Naive B cell (primary cell): ENCODE data around the gene MRPS2. TPM values are rescaled to one million over a fixed set of nuclear protein-coding genes. Genes with fewer than 3 reads are reported as not detected.
A peak's percentile ranks its signal among the peaks of the same experiment; 100 is the strongest.
"Not testable (repeated sequence)": the region's sequence is repeated elsewhere in the genome, so short reads cannot be mapped to it uniquely, and the experiment has no call there.

Experiments
- ATAC-seq, 2 donors: fragments of 150-1000 bp; cut with Tn5 transposase; 2 replicates each; pipeline ENCODE4 v1.10.0; 2021; ENCODE audit warnings: low read depth in 2 of 2, mild to moderate bottlenecking in 2 of 2, moderate library complexity in 2 of 2
- DNase-seq: peaks from one replicate; pipeline ENCODE4 v3.0.0; 2022
- H3K27ac Mint-ChIP-seq, 6 donors: one replicate each; pipeline ENCODE4 v1.8.0; 2020 to 2022; ENCODE audit warnings: mild to moderate bottlenecking in 6 of 6, mixed read lengths in 6 of 6, moderate library complexity in 5 of 6, inconsistent platforms in 2 of 6
- H3K27me3 Mint-ChIP-seq, 3 donors: one replicate each; pipeline ENCODE4 v1.8.0; 2021 to 2022; ENCODE audit warnings: mixed read lengths in 3 of 3, mild to moderate bottlenecking in 1 of 3
- H3K36me3 Mint-ChIP-seq, 2 donors: one replicate each; pipeline ENCODE4 v1.8.0; 2020 to 2022; ENCODE audit warnings: mixed read lengths in 2 of 2, inconsistent platforms in 1 of 2, mild to moderate bottlenecking in 1 of 2
- H3K4me1 Mint-ChIP-seq, 3 donors: one replicate each; pipeline ENCODE4 v1.8.0; 2020 to 2022; ENCODE audit warnings: mixed read lengths in 3 of 3, inconsistent platforms in 1 of 3, mild to moderate bottlenecking in 1 of 3, moderate library complexity in 1 of 3
- H3K4me3 Mint-ChIP-seq, 8 donors: one replicate each; pipeline ENCODE4 v1.8.0; 2020 to 2022; ENCODE audit warnings: mild to moderate bottlenecking in 8 of 8, mixed read lengths in 8 of 8, moderate library complexity in 8 of 8, inconsistent platforms in 2 of 8
- H3K9me3 Mint-ChIP-seq, 7 donors: one replicate each; pipeline ENCODE4 v1.8.0; 2020 to 2022; ENCODE audit warnings: mixed read lengths in 7 of 7, mild to moderate bottlenecking in 5 of 7, inconsistent platforms in 2 of 7, moderate library complexity in 1 of 7
- polyA plus RNA-seq, 6 donors: library from polyadenylated mRNA; unstranded; fragments of 300-500 nt; fragmentation: Illumina TruSeq; gene quantifications; one replicate each; pipeline ENCODE4 v1.2.3, GENCODE V29; 2021; ENCODE audit warnings: low read depth in 6 of 6

The MRPS2 gene
- polyA plus RNA-seq, 6 donors from 2014 or later: 41.5 to 57.9 (median 45.5) TPM

GRCh38 chr9:135506327-135507103, 6.0 kb downstream of the MRPS2 start:
- no peak for DNase-seq
- no peak overlapping the region for H3K4me3 Mint-ChIP-seq
- no peak for ATAC-seq

DNA sequence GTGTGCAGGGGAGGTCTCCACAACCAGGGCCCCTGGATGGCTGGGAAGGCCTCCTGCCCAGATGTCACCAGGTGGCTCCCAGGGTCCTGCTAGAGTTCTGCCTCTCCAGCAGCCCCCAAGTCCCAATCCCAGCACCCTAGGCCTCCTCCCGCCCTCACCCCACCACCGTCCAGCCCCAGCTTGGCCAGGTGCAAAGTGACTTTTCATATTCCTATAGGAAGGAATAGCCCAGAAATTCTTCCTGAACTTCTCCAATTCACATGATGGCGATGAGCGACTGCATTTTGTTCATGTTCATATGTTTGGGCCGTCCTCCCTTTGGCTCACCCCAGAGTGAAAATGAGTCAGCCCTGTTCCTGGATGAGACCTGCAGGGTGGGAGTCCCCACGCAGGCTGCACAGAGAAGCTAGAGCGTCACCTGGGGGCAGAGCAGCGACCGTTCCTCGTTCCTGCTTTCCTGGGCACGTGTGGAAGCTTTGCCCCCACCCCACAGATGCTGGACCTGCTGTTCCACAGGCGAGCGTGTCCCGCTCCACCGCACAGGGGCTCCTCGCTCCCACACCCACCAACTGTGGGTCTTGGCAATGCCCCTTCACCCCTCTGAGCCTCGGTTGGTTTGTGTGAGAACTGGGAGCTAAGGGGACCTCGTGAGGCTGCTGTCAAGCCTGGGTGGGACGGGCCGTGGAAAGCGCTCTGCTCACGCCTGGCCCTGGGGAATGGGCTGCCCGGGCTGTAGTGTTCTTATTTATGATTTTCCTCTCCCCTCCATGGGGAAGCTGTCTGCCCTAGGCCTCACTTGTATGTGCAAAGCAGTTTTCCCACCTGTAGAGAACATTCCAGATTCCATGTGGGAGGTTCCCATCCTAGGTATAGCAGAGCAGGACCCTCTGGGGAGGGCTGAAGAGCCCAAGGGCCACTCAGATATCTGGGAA, 6.9 kb downstream of the MRPS2 start:
- Mint-ChIP-seq H3K36me3 (peaks cover 10 to 30% of the 10 kb centered on the region in 2 donors), H3K4me1 (peaks cover 7 to 26% (median 11%) of the 10 kb centered on the region in 3 donors), H3K4me3 (no peak overlapping the region), H3K9me3 (peaks cover 11 to 32% (median 13%) of the 10 kb centered on the region in 7 donors), H3K27me3 (peaks cover 0 to 13% (median 6%) of the 10 kb centered on the region in 3 donors), H3K27ac (no peak overlapping the region)
- no peak for ATAC-seq
- no peak for DNase-seq

More at GRCh38 chr9:135506327-135507103, 6.0 kb downstream of the MRPS2 start:
- H3K36me3 Mint-ChIP-seq: peaks cover 10 to 30% of the 10 kb centered on the region in 2 donors
- H3K4me1 Mint-ChIP-seq: peaks cover 15 to 35% (median 19%) of the 10 kb centered on the region in 3 donors
- H3K27ac Mint-ChIP-seq: no peak overlapping the region
- peaks cover 11 to 32% (median 13%) of the 10 kb centered on the region in 7 donors for H3K9me3 Mint-ChIP-seq
- H3K27me3 Mint-ChIP-seq: peaks cover 0 to 11% (median 4%) of the 10 kb centered on the region in 3 donors

DNA sequence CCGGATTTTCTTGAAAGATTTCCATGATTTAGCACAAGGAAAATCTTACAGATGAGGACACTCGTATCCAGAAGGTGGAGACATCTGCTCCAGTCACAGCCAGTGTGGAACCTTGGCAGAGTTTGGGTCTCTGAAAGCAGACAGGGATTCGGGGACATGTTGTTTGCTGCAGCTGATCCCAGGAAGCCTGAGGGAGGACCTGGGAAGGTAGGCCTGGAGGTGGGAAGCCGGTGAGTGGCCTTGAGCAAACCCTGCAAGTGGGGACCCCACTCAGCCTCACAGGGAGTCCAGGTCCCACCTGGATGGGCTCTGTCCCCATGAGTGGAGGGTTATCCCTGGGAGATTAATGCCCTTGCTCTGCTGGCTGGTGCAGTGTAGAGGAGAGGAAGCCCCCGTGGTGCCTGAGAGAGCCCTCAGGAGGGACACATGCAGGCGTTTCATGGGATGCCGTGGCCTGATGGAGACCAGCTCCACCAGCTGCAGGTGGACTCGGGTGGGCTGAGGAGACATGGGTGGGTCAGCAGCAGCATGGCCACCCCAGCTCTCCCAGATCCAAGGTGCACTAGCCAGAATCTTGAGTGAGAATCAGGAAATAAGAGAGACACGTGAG, 7.8 kb downstream of the MRPS2 start:
- Mint-ChIP-seq H3K9me3 (peaks cover 11 to 32% (median 13%) of the 10 kb centered on the region in 7 donors), H3K27ac (no peak overlapping the region), H3K36me3 (peaks cover 10 to 30% of the 10 kb centered on the region in 2 donors), H3K27me3 (peaks cover under 1 to 19% (median 12%) of the 10 kb centered on the region in 3 donors), H3K4me1 (peaks cover 4 to 17% (median 7%) of the 10 kb centered on the region in 3 donors), H3K4me3 (peak overlapping the region in 1 of 8 donors; percentile 62)
- no peak for DNase-seq
- ATAC-seq: no peak

DNA sequence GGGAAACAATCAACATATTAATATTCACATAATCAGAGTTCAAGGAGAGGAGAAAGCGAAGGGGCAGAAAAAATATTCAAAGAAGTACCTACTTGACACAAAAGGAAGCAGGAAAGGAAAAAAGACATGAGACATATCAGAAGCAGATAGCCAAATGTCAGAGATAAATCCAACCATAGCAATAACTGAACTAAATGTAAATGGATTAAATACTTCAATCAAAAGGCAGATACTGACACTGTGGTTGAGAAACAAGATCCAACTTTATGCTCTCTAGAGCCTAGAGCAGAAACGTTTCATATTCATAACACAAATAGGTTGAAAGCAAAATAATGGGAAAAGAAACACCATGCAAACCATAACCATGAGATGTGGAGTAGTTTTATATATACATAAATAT, 9.0 kb downstream of the MRPS2 start:
- peaks cover 10 to 29% of the 10 kb centered on the region in 2 donors for H3K36me3 Mint-ChIP-seq
- H3K4me1 Mint-ChIP-seq: peaks cover 3 to 8% (median 4%) of the 10 kb centered on the region in 3 donors
- H3K9me3 Mint-ChIP-seq: peaks cover 11 to 32% (median 13%) of the 10 kb centered on the region in 7 donors
- peaks cover 7 to 19% (median 12%) of the 10 kb centered on the region in 3 donors for H3K27me3 Mint-ChIP-seq
- ATAC-seq (no peak), DNase-seq (no peak)
- H3K27ac Mint-ChIP-seq: no peak overlapping the region
- no peak overlapping the region for H3K4me3 Mint-ChIP-seq

- Mint-ChIP-seq H3K36me3 (peaks cover 10 to 19% of the 10 kb centered on the region in 2 donors), H3K4me3 (no peak overlapping the region), H3K27me3 (peaks cover 7 to 21% (median 12%) of the 10 kb centered on the region in 3 donors), H3K4me1 (peaks cover 0 to 6% (median 0%) of the 10 kb centered on the region in 3 donors), H3K27ac (no peak overlapping the region), H3K9me3 (peaks cover 11 to 32% (median 13%) of the 10 kb centered on the region in 7 donors)
- no peak for DNase-seq
- no peak for ATAC-seq
These were observed 11.7 kb downstream of the MRPS2 start for GRCh38 chr9:135512241-135512603.

DNA sequence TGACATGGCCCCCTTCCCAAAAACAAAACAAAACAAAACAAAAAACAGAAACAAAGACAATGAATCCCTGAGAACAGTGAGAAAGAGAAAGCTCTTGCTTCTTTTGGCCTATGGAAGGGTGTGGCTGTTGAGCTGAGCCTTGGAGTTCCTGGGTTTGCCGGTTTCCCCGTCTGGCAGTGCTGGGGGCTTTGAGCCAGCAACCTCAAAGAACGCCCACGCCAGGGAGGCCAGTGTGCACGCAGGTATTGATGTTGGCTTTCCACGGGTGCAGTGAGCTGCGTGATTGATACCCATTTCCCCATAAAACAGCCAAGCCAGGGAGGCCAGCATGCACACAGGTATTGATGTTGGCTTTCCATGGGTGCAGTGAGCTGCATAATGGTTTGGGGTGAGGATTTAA, 12.4 kb downstream of the MRPS2 start:
- DNase-seq (no peak), ATAC-seq (no peak)
- Mint-ChIP-seq H3K27me3 (peaks cover 14 to 19% (median 17%) of the 10 kb centered on the region in 3 donors), H3K36me3 (peaks cover 10 to 17% of the 10 kb centered on the region in 2 donors), H3K9me3 (peaks cover 9 to 31% (median 13%) of the 10 kb centered on the region in 7 donors), H3K4me3 (no peak overlapping the region), H3K27ac (no peak overlapping the region), H3K4me1 (peaks cover 0 to 6% (median 0%) of the 10 kb centered on the region in 3 donors)

DNA sequence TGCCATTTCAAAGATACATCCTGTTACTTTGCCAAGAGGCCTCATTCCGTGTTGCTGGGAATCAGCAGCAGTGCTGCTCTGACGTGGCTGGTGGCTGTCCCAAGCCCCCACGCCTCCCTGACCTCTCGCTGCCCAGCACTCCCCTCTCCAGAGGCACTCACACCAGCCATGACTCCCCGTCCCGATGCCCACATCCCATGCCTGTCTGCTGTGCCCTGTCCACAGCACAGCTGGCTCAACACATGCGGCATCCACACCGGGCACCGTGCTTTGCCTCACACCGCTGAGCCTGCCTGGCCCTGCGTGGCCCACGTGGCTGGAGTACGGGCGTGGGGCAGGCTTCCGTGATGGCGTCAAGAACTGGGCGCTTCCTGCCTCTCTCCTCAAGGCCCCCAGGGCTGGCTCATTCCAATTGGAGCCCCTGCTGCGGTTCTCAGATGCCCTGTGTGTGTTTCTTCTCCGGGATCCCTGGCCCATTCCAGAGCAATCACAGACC, 12.9 kb downstream of the MRPS2 start:
- DNase-seq: no peak

GRCh38 chr9:135513906-135514305, 13.4 kb downstream of the MRPS2 start:
- not testable (repeated sequence) for H3K4me3 Mint-ChIP-seq, H3K36me3 Mint-ChIP-seq, H3K27ac Mint-ChIP-seq, DNase-seq, H3K4me1 Mint-ChIP-seq, ATAC-seq
- peaks cover 19 to 24% (median 22%) of the 10 kb centered on the region in 3 donors for H3K27me3 Mint-ChIP-seq
- peaks cover 5 to 23% (median 8%) of the 10 kb centered on the region in 7 donors for H3K9me3 Mint-ChIP-seq

More for the DNA sequence above, 12.9 kb downstream of the MRPS2 start:
- Mint-ChIP-seq H3K27me3 (peaks cover 19 to 22% (median 19%) of the 10 kb centered on the region in 3 donors), H3K4me1 (peaks cover 0 to 6% (median 0%) of the 10 kb centered on the region in 3 donors), H3K27ac (no peak overlapping the region), H3K36me3 (peaks cover 10 to 12% of the 10 kb centered on the region in 2 donors), H3K4me3 (no peak overlapping the region), H3K9me3 (peaks cover 6 to 27% (median 13%) of the 10 kb centered on the region in 7 donors)
- ATAC-seq: no peak

GRCh38 chr9:135514342-135515082, 14.0 kb downstream of the MRPS2 start:
- H3K4me3 Mint-ChIP-seq: no peak overlapping the region
- peaks cover 0 to 17% (median 3%) of the 10 kb centered on the region in 7 donors for H3K9me3 Mint-ChIP-seq
- H3K27ac Mint-ChIP-seq: no peak overlapping the region
- no peak for ATAC-seq
- H3K36me3 Mint-ChIP-seq: peaks cover under 1 to 1% of the 10 kb centered on the region in 2 donors
- H3K27me3 Mint-ChIP-seq: peaks cover 18 to 30% (median 27%) of the 10 kb centered on the region in 3 donors
- no peak for DNase-seq
- H3K4me1 Mint-ChIP-seq: peaks cover 0 to 6% (median 0%) of the 10 kb centered on the region in 3 donors

GRCh38 chr9:135515083-135515951, 14.8 kb downstream of the MRPS2 start:
- no peak for ATAC-seq
- Mint-ChIP-seq H3K9me3 (peaks cover 0 to 9% (median under 1%) of the 10 kb centered on the region in 7 donors), H3K36me3 (no peaks in the 10 kb centered on the region), H3K4me1 (peaks cover 0 to 6% (median 0%) of the 10 kb centered on the region in 3 donors), H3K27me3 (peaks cover 26 to 38% (median 30%) of the 10 kb centered on the region in 3 donors), H3K27ac (no peak overlapping the region), H3K4me3 (no peak overlapping the region)
- no peak for DNase-seq

GRCh38 chr9:135516132-135516860, 15.8 kb downstream of the MRPS2 start:
- no peaks in the 10 kb centered on the region for H3K9me3 Mint-ChIP-seq
- H3K4me3 Mint-ChIP-seq: no peak overlapping the region
- no peak for ATAC-seq

More at GRCh38 chr9:135516132-135516860, 15.8 kb downstream of the MRPS2 start:
- Mint-ChIP-seq H3K4me1 (peaks cover 0 to 6% (median 0%) of the 10 kb centered on the region in 3 donors), H3K27ac (no peak overlapping the region), H3K27me3 (peaks cover 26 to 45% (median 35%) of the 10 kb centered on the region in 3 donors), H3K36me3 (no peaks in the 10 kb centered on the region)
- DNase-seq: no peak
